T-helper 2 cell treated with Interferon-gamma antibody and Interleukin-4, amounts not matched to agents 5 μg/mL and 100 μg/mL, for 36 hours (primary cell): ENCODE measurements around the gene PLCXD1.
"Not testable (repeated sequence)": the region's sequence is repeated elsewhere in the genome, so short reads cannot be mapped to it uniquely, and the experiment has no call there.

ENCODE experiments used
- DNase-seq: peaks from one replicate; pipeline ENCODE4 v3.0.0; 2021; ENCODE audit warnings: low spot score
- H3K27ac Mint-ChIP-seq: one replicate; pipeline ENCODE4 v1.8.0; 2021; ENCODE audit warnings: mild to moderate bottlenecking, mixed read lengths
- H3K27me3 Mint-ChIP-seq: one replicate; pipeline ENCODE4 v1.8.0; 2021; ENCODE audit warnings: low read depth, mixed read lengths
- H3K36me3 Mint-ChIP-seq: one replicate; pipeline ENCODE4 v1.8.0; 2021; ENCODE audit warnings: low read depth, mixed read lengths
- H3K4me1 Mint-ChIP-seq: one replicate; pipeline ENCODE4 v1.8.0; 2021; ENCODE audit warnings: low read depth, mixed read lengths
- H3K4me3 Mint-ChIP-seq: one replicate; pipeline ENCODE4 v1.8.0; 2022; ENCODE audit warnings: mild to moderate bottlenecking, moderate library complexity, mixed read lengths
- H3K9me3 Mint-ChIP-seq: one replicate; pipeline ENCODE4 v1.8.0; 2021; ENCODE audit warnings: mixed read lengths

The PLCXD1 gene

DNA sequence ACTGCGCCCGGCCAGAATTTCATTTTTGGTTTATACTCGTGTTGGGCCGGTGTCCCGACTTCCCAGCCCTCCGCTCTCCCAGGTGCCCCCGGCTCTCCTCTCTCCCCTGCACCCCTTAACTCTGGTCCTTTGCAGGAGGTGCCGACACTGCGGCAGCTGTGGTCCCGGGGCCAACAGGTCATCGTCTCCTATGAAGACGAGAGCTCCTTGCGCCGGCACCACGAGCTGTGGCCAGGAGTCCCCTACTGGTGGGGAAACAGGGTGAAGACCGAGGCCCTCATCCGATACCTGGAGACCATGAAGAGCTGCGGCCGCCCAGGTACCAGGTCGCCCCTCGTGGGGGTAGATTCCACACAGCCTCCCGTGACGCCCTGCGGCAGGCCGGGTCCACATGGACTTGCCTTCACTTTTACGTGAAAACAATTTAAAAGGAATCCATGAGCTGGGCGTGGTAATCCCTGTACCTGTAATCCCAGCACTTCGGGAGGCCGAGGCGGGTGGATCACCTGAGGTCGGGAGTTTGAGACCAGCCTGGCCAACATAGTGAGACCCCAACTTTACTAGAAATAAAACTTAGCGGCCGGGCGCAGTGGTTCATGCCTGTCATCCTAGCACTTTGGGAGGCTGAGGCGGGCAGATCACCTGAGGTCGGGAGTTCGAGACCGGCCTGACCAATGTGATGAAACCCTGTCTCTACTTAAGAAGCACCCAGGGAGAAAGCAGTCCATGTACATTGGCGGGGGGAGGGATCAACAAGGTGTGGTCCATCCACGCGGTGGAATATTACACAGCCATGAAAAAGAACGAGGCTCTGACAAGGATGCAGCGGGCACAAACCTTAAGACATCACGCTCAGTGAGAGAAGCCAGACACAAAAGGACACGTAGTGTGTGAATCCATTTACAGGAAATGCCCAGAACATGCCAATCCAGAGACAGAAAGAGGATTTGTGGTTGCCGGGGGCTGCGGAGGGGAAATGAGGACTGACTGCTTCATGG, 12.0 kb downstream of the PLCXD1 start:
- Mint-ChIP-seq H3K27ac (no peak overlapping the region), H3K9me3 (no peaks in the 10 kb centered on the region), H3K27me3 (no peaks in the 10 kb centered on the region), H3K4me1 (no peaks in the 10 kb centered on the region), H3K4me3 (no peak overlapping the region), H3K36me3 (peaks cover 40% of the 10 kb centered on the region)
- DNase-seq, result no peak

DNA sequence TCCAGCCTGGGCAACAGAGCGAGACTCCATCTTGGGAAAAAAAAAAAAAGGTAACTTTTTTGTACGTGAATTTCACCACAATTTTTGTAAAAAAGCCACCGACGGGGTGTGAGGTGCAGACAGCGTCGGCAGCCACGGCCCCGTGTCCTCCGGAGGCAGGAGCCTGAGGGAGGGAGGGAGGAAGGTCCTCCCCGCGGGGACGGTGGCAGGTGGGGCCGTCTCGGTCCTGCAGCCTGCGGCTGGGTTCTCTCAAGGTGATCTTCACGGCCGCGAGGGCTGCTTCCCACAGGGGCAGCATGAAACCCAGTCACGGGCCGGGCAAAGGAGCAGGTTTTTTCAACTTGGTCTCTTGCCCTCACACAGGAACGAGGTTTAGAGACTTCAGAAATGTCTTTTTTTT, 14.0 kb downstream of the PLCXD1 start:
- Mint-ChIP-seq H3K9me3 (no peaks in the 10 kb centered on the region), H3K4me3 (no peak overlapping the region), H3K4me1 (no peaks in the 10 kb centered on the region), H3K27ac (no peak overlapping the region), H3K36me3 (peaks cover 32% of the 10 kb centered on the region), H3K27me3 (no peaks in the 10 kb centered on the region)
- DNase-seq, result no peak

- H3K27ac Mint-ChIP-seq, result no peak overlapping the region
- no peak for DNase-seq
- H3K27me3 Mint-ChIP-seq, result no peaks in the 10 kb centered on the region
- peaks cover 35% of the 10 kb centered on the region for H3K36me3 Mint-ChIP-seq
- no peak overlapping the region for H3K4me3 Mint-ChIP-seq
- H3K4me1 Mint-ChIP-seq, result no peaks in the 10 kb centered on the region
- H3K9me3 Mint-ChIP-seq, result no peaks in the 10 kb centered on the region
Observed at GRCh38 chrX:298993-299392, 17.8 kb downstream of the PLCXD1 start.

DNA sequence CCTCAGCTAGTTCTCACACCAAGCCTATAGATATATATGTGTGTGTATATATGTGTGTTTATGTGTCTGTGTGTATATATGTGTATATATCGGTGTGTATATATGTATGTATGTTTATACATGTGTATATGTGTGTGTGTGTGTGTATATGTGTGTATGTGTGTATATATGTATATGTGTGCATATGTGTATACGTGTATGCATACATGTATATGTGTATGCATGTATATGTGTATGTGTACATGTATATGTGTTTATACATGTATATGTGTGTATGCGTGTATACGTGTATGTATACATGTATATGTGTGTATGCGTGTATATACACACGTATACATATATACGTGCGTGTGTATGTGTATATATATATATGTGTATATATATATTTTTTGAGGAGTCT, 19.2 kb downstream of the PLCXD1 start:
- H3K27ac Mint-ChIP-seq, result no peak overlapping the region
- H3K4me1 Mint-ChIP-seq, result no peaks in the 10 kb centered on the region
- H3K9me3 Mint-ChIP-seq, result no peaks in the 10 kb centered on the region
- no peak overlapping the region for H3K4me3 Mint-ChIP-seq
- H3K36me3 Mint-ChIP-seq, result peaks cover 41% of the 10 kb centered on the region
- no peak for DNase-seq
- no peaks in the 10 kb centered on the region for H3K27me3 Mint-ChIP-seq

DNA sequence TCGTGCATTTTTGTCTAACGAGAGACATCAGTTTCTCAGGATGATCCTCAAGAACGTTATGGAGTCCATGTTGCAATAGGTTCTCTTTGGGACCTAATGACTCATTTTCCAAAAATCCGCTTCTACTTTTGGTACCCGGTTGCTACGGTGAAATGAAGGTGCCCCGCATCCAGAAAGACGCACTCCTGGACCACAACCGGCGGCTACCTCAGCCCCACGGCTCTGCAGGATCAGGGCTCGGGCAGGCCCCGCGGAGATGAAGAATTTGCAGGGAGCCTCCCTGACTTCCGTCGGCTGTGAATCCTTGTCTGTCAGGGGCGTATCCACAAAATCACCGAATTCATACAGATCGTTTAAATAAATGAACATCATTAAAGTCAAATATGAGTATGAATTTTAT, 21.8 kb downstream of the PLCXD1 start:
- no peak for DNase-seq
- H3K27me3 Mint-ChIP-seq, result no peaks in the 10 kb centered on the region
- no peak overlapping the region for H3K4me3 Mint-ChIP-seq
- H3K36me3 Mint-ChIP-seq, result peaks cover 42% of the 10 kb centered on the region
- no peak overlapping the region for H3K27ac Mint-ChIP-seq
- H3K9me3 Mint-ChIP-seq, result no peaks in the 10 kb centered on the region
- no peaks in the 10 kb centered on the region for H3K4me1 Mint-ChIP-seq

DNA sequence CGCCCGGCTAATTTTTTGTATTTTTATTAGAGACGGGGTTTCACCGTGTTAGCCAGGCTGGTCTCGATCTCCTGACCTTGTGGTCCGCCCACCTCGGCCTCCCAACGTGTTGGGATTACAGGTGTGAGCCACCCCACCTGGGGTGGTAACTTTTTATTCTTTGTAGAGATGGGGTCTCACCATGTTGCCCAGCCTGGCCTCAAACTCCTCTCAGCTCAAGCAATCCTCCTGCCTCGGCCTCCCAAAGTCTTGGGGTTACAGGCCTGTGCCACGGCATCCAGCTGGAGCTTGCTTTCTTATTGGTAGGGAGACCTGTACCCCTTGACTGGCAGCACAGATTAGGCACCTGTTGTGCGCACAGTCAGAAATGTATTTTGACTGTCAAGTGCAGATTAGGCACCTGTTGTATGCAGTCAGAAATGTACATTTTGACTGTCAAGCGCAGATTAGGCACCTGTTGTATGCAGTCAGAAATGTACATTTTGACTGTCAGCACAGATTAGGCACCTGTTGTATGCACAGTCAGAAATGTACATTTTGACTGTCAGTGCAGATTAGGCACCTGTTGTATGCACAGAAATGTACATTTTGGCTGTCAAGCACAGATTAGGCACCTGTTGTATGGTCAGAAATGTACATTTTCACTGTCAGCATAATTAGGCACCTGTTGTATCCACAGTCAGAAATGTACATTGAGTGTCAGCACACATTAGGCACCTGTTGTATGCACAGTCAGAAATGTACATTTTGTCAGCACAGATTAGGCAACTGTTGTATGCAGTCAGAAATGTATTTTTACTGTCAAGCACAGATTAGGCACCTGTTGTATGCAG, 24.8 kb downstream of the PLCXD1 start:
- H3K27ac Mint-ChIP-seq, H3K4me1 Mint-ChIP-seq: not testable (repeated sequence)

DNA sequence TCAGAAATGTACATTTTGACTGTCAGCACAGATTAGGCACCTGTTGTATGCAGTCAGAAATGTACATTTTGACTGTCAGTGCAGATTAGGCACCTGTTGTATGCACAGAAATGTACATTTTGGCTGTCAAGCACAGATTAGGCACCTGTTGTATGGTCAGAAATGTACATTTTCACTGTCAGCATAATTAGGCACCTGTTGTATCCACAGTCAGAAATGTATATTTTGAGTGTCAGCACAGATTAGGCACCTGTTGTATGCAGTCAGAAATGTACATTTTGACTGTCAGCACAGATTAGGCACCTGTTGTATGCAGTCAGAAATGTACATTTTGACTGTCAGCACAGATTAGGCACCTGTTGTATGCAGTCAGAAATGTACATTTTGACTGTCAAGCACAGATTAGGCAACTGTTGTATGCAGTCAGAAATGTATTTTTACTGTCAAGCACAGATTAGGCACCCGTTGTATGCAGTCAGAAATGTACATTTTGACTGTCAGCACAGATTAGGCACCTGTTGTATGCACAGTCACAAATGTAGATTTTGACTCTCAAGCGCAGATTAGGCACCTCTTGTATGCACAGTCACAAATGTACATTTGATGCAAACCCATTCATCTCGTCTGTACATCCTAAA, 25.6 kb downstream of the PLCXD1 start:
- not testable (repeated sequence) for H3K4me1 Mint-ChIP-seq, DNase-seq, H3K27me3 Mint-ChIP-seq, H3K27ac Mint-ChIP-seq, H3K4me3 Mint-ChIP-seq, H3K9me3 Mint-ChIP-seq
- H3K36me3 Mint-ChIP-seq, result peaks cover 42% of the 10 kb centered on the region

More for the DNA sequence above, 24.8 kb downstream of the PLCXD1 start:
- not testable (repeated sequence) for H3K4me3 Mint-ChIP-seq, H3K9me3 Mint-ChIP-seq, H3K27me3 Mint-ChIP-seq, DNase-seq
- H3K36me3 Mint-ChIP-seq, result peaks cover 45% of the 10 kb centered on the region

DNA sequence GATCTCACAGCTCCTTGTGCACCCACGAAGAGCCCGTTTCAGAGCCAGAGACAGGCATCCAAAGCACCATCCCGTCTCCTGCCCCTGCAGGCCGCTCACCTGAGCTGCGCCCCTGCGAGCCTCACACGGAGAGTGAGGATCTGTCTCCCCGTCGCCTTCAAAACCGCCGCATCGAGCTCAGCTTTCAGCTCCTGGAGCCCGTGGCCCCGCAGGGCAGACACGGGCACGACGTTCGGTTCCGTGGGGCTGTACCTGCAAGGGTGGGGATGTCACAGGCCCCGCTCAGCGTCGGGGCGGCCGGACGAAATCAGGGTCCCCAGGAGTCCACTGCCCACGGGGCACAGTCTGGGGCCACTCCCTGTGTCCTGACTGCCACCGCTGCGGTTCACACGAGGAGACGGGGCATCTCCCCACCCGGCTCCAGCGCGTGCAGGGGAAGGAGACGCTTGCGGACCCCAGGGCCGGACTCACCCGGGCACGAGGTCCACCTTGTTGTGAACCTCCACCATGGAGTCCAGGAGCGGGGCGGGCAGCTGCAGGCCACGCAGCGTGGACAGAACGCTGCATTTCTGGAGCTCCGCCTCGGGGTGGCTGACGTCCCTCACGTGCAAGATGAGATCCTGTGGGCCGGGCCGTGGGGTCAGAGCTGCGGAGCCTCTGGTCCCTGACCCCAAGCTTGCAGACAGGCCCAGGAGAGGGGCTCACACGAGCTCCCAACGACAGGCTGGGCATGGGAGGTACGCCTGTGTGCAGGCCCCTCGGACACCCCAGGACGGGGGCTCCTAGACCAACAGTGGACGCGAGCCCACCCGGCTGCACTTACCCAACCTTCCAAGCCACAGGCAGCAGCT, 26.3 kb downstream of the PLCXD1 start:
- H3K27me3 Mint-ChIP-seq, result no peaks in the 10 kb centered on the region
- DNase-seq, result no peak

GRCh38 chrX:308821-309520, 27.8 kb downstream of the PLCXD1 start:
- H3K27me3 Mint-ChIP-seq, result no peaks in the 10 kb centered on the region
- no peak overlapping the region for H3K27ac Mint-ChIP-seq
- H3K4me1 Mint-ChIP-seq, result no peaks in the 10 kb centered on the region
- DNase-seq, result no peak
- H3K36me3 Mint-ChIP-seq, result peaks cover 41% of the 10 kb centered on the region
- no peaks in the 10 kb centered on the region for H3K9me3 Mint-ChIP-seq
- H3K4me3 Mint-ChIP-seq, result no peak overlapping the region

More for the DNA sequence above, 26.3 kb downstream of the PLCXD1 start:
- Mint-ChIP-seq H3K36me3 (peaks cover 41% of the 10 kb centered on the region), H3K27ac (no peak overlapping the region), H3K4me1 (no peaks in the 10 kb centered on the region), H3K9me3 (no peaks in the 10 kb centered on the region), H3K4me3 (no peak overlapping the region)

DNA sequence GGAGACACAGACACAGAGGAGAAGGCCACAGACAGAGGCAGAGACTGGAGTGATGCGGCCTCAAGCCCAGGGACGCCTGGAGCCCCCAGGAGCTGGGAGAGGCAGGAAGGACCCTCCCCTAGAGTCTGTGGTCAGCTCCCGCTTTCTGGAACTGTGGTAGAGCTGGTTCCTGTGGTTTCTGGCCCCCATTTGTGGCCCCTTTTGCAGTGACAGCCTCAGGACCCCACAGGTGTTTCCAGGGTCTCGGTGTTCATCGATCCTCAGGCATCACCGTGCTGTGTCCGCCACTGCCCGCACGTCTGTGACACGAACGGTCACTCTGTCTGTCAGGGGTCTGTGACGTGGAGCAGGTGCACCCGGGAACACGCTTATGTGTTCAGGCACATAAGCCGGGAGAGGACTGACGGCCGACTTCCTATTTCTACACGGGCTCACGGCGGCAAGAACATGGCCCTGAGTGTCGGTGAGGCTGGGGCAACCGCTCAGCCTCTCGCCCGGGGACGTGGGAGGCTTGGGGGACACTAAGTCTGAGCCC, 29.5 kb downstream of the PLCXD1 start:
- no peak for DNase-seq
- Mint-ChIP-seq H3K36me3 (peaks cover 35% of the 10 kb centered on the region), H3K27ac (no peak overlapping the region), H3K4me1 (no peaks in the 10 kb centered on the region), H3K27me3 (no peaks in the 10 kb centered on the region), H3K4me3 (no peak overlapping the region), H3K9me3 (no peaks in the 10 kb centered on the region)

DNA sequence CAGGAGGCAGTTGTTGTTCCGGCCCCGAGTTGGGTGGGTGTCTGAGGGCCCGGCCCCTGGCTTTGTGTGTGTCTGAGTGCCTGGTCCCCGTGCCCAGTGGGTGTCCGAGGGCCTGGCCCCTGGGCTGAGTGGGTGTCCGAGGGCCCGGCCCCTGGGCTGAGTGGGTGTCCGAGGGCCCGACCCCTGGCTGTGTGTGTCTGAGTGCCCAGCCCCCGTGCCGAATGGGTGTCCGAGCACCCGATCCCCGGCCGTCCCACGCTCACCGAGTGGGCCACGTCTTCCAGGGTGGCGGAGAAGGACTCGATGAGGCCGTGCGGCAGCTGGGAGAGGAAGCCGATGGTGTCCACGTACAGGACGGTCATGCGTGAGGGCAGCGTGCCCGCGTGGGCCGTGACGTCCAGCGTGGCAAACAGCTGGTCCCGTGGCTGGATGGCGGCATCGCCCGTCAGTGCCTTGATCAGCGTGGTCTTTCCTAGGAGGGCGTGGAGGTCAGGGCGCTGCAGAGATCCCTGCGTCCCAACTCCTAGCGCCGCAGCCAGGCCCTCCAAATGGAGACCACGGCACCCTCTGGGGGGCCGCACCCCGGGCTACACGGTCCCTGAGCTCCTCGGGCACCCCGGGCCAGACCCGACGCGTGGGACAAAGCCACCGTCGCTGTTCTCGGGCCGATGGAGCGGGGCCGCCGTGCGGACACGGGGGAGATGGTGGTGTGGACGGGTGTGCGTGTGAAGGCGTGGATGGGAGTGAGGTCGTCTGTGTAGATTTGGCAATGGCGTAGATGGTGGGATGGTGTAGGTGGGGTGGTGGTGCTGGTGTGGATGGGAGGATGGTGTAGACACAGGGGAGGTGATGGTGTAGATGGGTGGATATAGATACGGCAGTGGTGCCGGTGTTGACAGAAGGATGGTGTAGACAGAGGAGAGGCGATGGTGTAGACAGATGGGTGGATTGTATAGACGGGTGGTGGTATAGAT, 30.3 kb downstream of the PLCXD1 start:
- Mint-ChIP-seq H3K27me3 (no peaks in the 10 kb centered on the region), H3K4me3 (no peak overlapping the region), H3K4me1 (no peaks in the 10 kb centered on the region), H3K9me3 (no peaks in the 10 kb centered on the region), H3K27ac (no peak overlapping the region), H3K36me3 (peaks cover 31% of the 10 kb centered on the region)
- DNase-seq, result no peak
